ENCODE data around the gene SND1.

The SND1 gene

DNA sequence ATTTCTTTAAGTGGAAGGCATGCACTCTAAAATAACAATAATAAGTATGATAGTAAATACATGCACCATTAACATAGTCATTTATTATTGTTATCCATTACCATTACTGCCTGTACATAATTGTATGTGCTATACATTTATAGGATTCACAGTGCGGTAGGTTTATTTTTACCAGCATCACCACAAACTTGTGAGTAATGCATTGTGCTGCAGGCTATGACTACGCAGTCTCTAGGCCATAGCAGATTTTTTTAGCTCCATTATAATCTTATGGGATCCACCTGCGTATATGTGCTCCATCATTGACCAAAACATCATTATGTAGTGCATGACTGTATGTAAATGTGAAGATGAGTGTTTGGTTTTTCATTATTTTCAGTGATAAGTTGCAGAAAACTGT is 219.2 kb downstream of the SND1 start:
- DNase-seq (ENCODE audit: low spot score): no peak

DNA sequence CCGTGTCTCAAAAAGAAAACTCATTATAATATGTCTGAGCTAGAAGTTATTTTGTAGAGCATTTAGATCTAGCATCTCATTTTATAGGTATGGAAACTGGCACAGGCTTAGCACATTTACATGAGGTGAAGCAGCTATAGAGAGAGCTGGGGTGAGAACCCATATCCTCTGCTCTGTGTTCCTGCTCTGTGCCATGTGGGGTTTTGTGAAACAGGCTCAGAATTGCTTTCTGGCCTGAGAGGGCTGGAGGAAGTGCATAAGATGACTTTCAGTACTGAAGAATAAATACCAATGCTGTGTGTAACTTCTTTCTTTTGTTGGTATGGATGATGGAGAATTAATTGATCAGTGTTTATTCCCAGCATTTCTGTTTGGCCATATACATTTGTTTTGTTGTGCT is 220.1 kb downstream of the SND1 start:
- no peak for DNase-seq (ENCODE audit: low spot score)

DNA sequence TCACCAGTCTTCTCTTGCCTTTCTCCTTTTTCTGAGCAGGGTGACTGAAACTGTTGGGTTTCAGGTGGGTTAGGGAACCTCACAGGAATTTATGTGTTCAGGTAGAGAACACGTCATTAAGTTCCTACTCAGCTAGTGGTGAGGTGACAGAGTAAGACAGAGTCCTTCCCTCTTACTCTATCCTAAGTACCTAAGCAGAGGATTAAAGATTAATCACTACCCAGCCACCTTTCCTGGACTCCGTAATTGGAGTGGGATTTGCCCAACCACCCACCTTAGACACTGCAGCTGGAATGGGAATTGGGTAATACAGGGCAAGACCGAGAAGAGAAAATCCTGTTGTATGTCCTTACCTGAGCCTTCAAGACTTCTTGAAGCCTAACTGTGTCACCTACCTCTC is 221.2 kb downstream of the SND1 start:
- no peak for DNase-seq (ENCODE audit: low spot score)

DNA sequence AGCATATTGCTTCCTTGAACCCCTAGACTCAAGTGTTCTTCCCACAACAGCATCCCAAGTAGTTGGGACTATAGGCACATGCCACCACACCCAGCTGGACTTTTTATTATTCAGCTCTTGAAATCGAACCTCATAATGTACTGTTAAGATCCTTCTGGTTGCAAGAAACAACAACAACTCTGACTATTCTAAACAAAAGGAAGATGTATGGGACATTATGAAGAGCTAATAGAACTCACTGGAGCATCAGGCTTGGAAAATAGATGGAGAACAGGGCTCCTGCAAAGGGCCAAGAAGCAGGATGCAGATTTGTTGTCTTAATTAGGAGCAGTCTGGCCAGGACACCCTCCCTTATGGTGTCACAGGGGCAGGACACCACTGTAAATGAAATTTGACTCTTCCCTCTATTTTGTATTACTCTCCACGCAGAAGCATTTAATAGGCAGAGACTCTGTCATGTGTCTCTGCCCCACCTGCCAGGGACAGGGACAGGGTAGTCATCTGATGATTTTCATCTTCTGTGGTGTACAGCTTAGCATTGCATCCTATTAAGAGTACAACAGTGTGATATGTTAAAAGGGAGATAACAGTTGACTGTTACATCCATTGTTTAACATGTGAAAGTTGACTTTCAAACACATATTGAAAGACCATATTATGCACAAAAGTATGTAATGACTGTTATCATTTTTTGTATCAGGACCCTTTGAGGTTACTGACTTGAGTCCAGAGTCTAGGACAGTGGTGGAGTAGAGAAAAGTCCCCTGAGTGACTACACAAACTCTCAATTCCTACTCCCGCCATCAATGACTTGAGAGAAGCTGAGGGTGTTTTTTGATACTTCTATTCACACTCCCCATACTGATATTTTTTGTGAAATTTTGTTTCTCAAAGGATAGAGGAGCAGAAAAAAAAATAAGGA is 222.0 kb downstream of the SND1 start:
- no peak for DNase-seq (ENCODE audit: low spot score)

DNA sequence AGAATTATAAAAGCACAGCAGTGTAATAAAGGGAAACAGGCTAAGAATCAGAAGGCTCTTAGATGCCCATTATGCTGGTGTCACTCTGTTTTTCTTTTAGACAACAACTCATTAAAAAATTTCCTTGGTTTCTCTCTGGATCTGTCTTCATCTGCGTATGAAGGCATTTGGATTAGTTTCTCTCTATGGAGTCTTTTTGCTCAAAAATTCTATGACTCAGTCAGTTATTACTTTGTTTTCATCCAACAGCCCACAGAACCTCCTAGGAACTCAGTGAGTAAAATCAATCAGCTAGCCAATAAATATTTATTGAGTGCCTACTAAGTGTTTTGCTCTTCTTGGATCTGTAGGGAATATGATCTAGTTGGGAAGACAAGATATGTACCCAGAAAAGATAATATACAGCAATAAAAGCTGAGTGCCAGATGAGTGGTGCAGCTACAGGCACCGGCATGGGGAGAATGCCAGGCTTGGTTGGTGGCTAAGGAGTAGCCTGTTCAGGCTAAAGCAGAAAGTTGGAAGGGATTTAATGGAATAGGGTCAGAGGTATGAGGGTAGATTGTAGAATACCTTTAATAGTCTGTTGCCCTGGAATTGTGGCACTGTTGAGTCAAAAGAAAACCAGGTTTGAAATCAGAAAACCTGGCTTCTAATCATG is 223.1 kb downstream of the SND1 start:
- DNase-seq (ENCODE audit: low spot score): peak; percentile 14

DNA sequence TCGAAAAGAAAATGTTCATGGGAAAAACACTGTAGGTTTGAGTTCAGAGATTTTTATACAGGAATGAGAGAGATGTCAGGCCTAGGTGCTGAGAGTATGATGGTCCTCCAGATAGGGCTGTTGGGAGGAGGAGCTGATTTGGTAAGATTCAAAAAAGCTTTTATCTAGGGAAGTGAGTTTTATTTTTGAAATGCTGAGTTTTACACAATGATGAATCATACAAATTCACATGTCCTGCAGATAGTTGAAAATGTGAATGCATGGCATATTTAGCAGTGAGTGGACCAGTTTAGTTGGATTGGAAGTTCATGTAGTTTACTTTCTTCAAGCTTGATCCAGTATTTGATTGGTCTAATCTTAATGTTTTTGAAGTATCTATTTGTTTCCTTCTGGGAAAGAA is 224.4 kb downstream of the SND1 start:
- DNase-seq (ENCODE audit: low spot score): peak; percentile 17

DNA sequence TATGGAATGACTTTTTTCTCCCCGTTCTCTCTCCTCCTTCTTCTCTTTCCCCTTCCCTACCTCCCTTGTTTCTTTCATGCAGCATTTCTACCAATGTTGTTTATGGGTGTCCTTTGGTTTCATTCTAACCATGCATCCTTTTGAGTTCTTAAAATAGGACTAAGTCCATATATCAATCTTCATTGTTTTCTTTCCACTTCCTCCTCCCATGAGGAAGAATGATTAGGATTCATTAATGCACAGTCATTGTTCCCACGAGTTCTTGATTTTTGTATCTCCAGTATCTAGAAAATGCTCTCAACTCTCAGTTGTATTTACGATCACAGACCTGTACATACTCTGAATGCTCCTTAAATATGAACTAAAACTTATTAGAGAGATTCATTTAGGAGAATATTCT is 226.0 kb downstream of the SND1 start:
- no peak for DNase-seq (ENCODE audit: low spot score)

DNA sequence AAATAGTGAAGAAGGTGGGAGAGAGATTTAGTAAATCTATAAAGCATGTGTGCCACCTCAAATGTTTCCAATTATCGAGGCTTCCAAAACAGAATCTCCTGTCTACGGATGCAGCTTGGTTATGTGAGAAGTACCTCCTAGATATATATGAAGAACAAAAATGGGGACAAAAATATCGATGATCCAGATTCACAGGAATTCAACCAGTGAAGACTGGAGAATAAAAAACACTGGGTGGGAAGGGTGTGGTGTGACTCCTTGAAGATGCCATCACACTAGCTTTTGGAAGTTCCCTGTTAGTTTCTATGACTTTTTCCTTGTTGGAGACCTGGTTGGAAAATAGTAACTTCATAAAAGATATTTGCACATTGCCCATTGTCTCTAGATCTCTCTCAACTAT is 226.8 kb downstream of the SND1 start:
- no peak for DNase-seq (ENCODE audit: low spot score)

DNA sequence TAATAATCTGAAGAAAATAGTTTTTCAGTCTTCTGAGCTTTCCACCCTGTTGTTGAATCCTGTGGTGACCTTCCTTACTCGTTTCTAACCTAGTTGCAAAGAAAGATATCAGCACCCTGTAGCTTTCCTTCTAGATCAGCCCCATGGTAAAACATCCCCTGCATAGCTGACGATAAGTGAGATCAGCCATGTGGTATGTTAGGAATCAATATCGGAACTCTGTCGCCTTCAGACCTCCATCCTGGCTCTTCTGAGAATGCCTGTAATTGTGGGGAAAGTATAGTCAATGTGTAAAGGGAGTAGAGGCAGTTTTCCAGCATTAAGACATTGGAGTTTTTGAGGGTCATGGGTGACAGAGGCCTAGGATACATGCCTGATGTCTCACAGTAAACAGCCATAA is 227.4 kb downstream of the SND1 start:
- DNase-seq (ENCODE audit: low spot score): no peak

DNA sequence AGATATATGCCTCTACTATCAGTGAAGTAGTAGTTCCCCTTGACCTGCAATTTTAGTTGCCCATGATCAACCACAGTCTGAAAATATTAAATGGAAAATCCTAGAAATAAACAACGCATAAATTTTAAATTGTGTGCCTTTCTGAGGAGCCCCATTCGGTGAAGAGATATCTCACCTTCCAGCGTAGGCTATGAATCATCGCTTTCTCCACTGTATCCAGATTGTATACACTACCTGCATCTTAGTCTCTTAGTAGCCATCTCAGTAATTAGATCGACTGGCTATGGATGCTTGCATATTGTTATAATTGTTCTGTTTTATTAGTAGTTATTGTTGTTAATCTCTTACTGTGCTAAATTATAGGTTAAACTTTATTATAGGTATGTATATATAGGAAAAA is 227.9 kb downstream of the SND1 start:
- no peak for DNase-seq (ENCODE audit: low spot score)

DNA sequence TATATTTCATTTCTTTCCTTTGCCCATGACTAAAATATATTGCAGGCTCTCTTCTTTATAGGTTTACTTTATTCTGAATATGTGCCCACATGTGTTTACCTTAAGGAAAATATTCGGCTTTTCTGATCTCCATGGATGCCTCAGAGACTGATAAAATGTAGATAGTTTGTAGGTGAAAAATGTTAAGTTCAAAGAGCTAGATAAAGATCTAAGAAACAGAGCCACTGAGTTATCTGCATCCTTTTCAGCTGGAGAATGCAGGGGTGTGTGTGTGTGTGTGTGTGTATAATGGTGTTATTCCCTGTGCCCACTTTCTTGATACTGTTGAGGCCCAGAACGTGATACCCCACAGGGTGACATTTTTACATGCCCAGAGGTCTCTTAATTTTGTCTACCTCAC is 228.5 kb downstream of the SND1 start:
- no peak for DNase-seq (ENCODE audit: low spot score)

DNA sequence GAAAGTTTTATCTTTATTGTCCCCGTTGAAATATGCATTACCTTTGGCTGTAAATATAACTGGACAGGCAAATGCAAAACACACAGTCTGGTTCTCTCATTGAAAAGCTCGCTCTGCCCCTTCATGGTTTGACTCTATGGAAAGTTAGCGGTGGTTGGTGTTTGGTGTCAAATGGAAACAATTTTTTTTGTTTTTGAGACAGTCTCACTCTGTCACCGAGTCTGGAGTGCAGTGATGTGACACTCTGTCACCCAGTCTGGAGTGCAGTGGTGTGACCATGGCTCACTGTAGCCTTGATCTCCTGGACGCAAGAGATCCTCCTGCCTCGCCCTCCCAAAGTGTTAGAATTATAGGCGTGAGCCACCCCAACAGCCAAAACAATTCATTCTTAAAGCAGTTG is 229.6 kb downstream of the SND1 start:
- no peak for DNase-seq (ENCODE audit: low spot score)

DNA sequence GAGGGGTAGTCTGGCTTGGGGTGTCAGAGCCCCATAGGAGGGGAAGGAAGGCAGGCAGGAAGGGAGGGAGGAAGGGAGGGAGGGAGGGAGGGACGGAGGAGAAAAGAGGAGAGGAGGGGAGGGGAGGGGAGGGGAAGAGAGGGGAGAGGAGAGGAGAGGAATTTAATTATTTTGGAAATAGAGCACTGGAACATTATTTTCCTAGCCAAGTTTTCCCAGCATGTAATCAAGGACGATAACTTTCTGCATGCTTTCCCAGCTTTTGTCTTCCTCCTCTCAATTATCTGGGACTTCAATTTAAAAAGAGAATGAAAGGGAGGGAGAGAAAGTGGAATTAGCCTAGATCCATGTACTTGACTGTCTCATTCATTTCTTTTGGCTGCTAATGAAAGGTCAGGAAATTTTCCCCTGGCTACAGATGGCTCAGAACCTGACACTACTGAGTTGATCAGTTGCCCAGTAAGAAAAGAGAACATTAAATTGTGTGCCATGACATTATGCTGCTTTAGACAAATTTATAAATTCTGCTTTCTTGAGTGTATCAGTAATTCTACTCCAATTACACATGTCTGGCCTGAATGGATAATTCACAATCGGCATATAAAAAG is 230.4 kb downstream of the SND1 start:
- DNase-seq (ENCODE audit: low spot score): no peak

DNA sequence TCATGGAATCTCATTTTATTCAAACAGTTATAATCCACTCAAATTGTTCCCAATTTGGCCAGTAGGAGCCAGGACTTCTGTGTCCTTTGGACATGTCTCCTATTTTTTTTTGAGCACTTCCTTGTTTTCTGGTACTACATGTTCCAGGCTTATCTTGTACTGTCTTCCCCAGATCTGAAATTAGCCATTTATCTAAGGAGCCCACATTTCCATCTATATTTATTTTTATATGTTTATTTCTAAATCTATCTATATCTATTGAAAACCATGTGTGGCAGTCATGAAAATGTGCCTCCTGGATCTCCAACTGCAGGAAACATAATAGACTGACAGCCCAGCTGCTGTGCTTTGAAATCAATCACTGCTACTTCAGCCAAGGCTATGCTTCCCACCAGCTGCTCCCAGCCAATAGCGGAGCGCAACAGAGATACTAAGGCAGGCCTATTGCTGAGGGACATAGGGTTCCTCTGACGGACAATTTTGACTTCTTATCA is 232.1 kb downstream of the SND1 start:
- DNase-seq (ENCODE audit: low spot score): no peak

DNA sequence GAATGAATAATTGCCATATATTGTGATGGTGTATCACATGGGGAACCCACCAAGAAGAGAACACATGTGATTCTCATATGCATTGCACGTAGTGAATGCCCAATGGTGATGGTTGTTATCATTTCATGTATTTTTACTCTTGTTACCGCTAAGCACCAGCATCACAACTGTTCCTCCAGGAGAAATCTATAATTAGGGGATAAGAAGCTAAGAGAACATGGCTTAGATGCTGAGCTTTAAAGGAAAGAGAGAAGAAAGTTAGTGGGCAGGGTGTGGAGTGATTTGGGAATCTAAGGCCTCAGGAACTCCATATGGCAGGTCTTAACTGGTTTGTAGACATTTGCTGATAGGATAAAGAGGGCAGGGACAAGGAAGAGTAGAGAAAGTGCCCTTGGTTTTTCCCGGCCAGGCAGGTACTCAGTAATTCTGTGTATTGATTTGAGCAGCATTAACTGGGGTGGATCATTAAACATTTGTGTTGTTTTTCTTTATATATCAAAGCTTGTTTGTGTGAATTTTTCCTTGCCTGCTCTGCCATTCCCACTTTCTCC is 233.3 kb downstream of the SND1 start:
- no peak for DNase-seq (ENCODE audit: low spot score)

DNA sequence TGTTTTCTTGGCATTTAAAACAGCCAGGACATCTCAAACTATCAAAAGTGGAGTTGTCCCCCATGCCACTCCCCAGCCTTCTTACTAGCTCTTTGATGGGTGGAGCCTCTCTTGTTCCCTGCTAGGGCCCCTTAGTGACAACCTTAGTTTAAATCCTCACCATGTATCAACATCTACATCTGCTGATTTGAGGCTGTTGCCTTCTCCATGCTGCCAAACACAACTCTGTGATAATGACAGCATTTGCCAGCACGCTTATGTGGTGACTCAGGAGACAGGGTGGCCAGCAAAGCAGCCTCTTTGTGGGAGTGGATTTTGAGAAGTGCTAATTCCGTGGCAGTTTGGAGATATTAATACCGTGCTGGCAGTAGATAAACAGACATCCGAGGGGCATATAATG is 233.8 kb downstream of the SND1 start:
- DNase-seq (ENCODE audit: low spot score): peak; percentile 58

DNA sequence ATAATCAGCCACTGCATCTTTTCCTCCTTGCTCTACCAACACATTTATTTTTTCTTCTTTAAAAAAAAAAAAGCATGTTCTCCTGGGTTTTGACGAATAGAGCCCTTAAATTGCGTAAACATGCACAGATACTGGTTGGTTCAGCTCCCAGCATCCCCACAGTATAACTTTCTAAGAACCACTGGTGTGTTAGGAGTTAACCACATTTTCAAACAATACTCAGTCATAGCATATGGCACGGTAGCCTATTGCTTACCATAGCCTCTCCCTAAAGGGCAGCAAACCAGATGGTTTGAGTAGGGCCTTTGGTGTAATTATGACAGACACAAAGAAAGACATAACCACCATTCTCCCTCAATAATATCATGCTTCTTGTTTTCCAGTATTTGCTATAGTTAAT is 234.3 kb downstream of the SND1 start:
- no peak for DNase-seq (ENCODE audit: low spot score)

DNA sequence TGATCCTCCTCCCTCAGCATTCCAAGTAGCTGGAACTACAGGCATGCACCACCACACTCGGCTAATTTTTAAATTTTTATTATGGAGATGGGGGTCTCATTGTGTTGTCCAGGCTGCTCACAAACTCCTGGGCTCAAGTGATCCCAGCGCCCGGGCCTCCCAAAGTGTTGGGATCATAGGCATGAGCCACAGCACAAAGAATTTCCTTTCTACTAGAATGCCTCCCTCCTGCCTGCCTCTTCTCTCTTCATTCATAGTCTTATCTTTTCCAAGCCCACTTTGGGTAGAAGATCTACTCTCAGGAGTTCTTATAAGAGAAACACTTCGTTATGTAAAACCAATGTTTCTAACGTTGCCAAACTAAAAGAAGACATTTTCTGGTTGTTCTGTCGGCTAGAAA is 235.1 kb downstream of the SND1 start:
- no peak for DNase-seq (ENCODE audit: low spot score)

DNA sequence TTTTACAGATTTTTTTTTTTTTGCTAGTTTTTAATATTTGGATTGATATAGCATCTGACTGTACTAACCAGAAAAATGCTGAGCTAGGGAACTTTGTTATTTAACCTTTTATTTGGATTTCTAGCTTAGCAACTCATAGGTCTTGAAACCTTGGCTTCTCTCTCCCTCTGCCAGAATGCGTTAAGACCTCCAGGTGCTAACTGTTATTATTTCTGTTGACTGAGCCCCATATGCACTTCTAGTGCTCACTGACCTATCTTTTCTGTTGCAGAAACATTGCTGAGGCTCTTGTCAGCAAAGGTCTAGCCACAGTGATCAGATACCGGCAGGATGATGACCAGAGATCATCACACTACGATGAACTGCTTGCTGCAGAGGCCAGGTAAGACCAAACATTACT is 235.6 kb downstream of the SND1 start:
- DNase-seq (ENCODE audit: low spot score): no peak

DNA sequence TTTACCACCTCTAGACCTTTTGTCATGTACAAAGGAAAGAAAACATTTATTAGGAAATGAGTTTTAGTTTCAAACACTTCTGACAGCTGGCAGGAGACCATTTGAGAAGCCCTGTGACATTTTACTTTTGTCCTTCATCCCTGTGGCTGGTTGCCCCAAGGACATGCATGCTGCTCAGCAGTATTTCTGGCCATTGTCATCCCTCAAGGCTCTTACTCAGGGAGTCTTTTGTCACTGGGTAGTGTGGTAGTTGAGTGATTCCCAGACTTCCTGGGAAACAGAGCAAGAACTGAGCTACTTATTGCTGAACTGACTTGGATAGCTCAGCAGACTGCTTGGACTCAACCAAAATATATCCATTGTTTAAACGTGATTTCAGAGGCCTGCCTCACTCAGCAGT is 236.4 kb downstream of the SND1 start:
- no peak for DNase-seq (ENCODE audit: low spot score)

DNA sequence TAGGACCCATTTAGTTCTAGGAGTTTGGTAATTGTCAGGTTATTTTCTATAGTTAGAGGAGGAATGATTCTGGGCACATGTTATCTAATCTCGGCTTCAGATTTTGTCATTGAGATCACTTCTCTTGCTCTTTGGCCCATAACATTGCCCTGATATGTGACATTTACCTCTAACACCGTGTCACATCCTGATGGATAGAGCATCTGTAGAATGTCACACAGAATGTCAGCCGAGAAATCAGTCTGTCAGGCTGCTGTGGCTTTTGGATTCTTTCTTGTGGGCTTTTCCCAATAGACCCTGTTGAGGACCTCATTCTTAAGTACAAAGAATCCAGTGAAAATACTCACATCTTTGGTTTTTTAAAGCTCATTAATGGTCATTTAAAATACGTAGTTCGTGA is 236.8 kb downstream of the SND1 start:
- no peak for DNase-seq (ENCODE audit: low spot score)

DNA sequence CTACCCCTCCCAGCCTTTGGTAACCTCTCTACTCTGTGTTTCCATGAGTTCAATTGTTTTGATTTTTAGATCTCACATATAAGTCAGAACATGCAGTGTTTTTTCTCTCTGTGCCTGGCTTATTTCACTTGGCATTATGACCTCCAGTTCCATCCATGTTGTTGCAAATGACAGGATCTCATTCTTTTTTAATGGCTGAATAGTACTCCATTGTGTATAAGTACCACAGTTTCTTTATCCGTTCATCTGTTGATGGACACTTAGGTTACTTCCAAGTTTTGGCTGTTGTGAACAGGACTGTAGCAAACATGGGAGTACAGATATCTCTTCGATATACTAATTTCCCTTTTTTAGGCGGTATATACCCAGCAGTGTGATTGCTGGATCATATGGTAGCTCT is 237.7 kb downstream of the SND1 start:
- no peak for DNase-seq (ENCODE audit: low spot score)

DNA sequence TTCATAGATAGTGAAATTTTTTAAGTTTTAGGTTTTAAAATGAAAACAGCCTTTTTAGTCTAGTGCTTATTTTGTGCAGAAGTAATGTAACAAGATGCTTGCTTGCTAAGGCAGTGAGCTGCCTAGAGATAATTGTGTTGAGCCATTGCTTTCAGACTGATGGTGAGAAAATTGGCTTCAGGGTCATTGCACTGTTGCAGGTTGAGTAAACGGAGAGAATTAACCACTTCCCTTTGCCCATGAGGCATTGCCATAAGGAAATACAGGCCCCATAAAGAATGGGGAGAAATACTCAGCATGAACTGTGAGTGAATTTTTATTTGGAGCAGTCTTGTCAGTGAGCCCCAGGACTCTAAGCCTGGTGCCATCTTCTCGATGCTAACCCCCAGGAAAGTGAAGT is 238.7 kb downstream of the SND1 start:
- DNase-seq (ENCODE audit: low spot score): no peak

All from AG08396 (cell line).